ENCODE results near the gene RHO. TPM values are rescaled to one million over a fixed set of nuclear protein-coding genes. Genes with fewer than 3 reads are reported as not detected.

RHO gene
- total and polyA plus RNA-seq, 2 donors (not counting 1 experiment from before 2014, with no cell fraction given) = not detected

DNA sequence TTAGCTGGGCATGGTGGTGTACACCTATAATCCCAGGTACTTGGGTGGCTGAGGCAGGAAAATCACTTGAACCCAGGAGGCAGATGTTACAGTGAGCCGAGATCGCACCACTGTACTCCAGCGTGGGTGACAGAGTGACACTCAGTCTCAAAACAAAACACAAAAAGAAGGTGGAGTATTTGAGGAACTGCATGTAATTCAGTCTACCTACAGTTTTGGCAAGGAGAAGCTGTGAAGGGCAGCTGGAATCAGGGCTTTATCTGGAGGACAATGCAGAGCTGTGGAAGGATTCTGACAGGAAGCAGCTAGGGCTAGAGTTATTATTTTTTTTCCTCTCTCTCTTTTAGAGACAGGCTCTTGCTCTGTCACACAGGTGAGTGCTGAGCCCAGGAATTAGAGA is 21.4 kb downstream of the RHO start:
- no peak overlapping the region for H3K4me2 ChIP-seq (ENCODE audit: extremely low read depth, insufficient read depth, low read length)
- H3K9ac ChIP-seq (ENCODE audit: insufficient read depth, low read length) = no peak overlapping the region
- no peaks in the 10 kb centered on the region for H3K27me3 ChIP-seq (ENCODE audit: control insufficient read depth, insufficient read depth, low read length)
- H3K4me1 ChIP-seq (ENCODE audit: control insufficient read depth, extremely low read depth, insufficient read depth, low read length) = peaks cover 6% of the 10 kb centered on the region
- H3K9me3 ChIP-seq (ENCODE audit: control insufficient read depth, insufficient read depth, low read depth, low read length) = no peaks in the 10 kb centered on the region
- TF ChIP-seq, protein P1, sequence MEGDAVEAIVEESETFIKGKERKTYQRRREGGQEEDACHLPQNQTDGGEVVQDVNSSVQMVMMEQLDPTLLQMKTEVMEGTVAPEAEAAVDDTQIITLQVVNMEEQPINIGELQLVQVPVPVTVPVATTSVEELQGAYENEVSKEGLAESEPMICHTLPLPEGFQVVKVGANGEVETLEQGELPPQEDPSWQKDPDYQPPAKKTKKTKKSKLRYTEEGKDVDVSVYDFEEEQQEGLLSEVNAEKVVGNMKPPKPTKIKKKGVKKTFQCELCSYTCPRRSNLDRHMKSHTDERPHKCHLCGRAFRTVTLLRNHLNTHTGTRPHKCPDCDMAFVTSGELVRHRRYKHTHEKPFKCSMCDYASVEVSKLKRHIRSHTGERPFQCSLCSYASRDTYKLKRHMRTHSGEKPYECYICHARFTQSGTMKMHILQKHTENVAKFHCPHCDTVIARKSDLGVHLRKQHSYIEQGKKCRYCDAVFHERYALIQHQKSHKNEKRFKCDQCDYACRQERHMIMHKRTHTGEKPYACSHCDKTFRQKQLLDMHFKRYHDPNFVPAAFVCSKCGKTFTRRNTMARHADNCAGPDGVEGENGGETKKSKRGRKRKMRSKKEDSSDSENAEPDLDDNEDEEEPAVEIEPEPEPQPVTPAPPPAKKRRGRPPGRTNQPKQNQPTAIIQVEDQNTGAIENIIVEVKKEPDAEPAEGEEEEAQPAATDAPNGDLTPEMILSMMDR (conservative IDR thresholded peaks at IDR 0.05 in 1 of 2, IDR thresholded peaks at IDR 0.05 in 1 of 2; ENCODE audit: low read depth in 1 of 2, low read length in 2 of 2) = no peak
- no peak for TF ChIP-seq EZH2 (IDR thresholded peaks at IDR 0.05; ENCODE audit: low read length, missing control alignments)
- no peak overlapping the region for H2AFZ ChIP-seq (ENCODE audit: low read length)
- no peak overlapping the region for H3K4me3 ChIP-seq (replicated peaks in 1 of 4; ENCODE audit: control extremely low read depth in 1 of 4, insufficient read depth in 1 of 4, low read depth in 3 of 4, low read length in 4 of 4)
- no peaks in the 10 kb centered on the region for H3K79me2 ChIP-seq (ENCODE audit: control insufficient read depth, insufficient read depth, low read length)
- no peaks in the 10 kb centered on the region for H4K20me1 ChIP-seq (ENCODE audit: control insufficient read depth, extremely low read depth, insufficient read depth, low read length)
- H3K36me3 ChIP-seq (ENCODE audit: control insufficient read depth, insufficient read depth, low read length) = no peaks in the 10 kb centered on the region
- no peak overlapping the region for H3K27ac ChIP-seq (ENCODE audit: insufficient read depth, low read length)
- no peak for DNase-seq (ENCODE audit: low read depth in 2 of 2)

DNA sequence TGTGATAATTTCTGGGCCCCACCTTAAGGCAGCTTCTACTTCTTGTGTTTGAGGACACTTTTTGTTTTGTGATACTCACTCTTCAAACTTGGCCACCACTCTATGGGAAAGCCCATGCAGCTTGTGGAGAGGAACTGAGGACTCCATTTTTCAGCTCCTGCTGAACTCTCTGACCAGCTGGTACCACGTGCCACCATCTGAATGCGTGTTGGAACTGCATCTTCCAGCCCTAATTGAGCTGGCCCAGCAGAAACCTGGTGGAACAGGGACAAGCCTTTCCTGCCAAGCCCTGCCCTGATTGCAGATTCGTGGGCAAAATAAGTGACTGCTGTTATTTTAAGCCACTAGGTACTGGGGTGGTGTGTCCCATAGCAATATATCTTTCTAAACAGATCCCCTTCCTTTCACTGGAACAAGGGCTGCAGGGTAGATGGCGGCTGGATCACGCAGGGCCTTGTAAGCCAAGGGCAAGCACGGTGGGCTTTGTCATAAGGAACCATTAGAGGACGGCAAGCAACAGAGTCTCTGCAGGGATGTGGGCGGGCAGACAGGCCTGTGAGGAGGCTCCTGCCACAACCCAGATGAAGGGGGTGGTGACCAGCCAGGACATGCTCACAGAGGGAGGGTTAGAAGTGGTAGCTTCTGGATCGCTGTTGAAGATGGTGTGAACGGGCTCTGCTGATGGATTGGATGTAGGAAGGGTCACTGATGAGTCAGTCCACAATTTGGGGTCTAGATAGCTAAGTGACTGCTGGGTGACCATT is 24.0 kb downstream of the RHO start:
- Histone ChIP-seq H3K4me2 (ENCODE audit: extremely low read depth, insufficient read depth, low read length) (no peak overlapping the region), H3K79me2 (ENCODE audit: control insufficient read depth, insufficient read depth, low read length) (no peaks in the 10 kb centered on the region), H3K9me3 (ENCODE audit: control insufficient read depth, insufficient read depth, low read depth, low read length) (no peaks in the 10 kb centered on the region), H4K20me1 (ENCODE audit: control insufficient read depth, extremely low read depth, insufficient read depth, low read length) (no peaks in the 10 kb centered on the region), H3K27me3 (ENCODE audit: control insufficient read depth, insufficient read depth, low read length) (no peaks in the 10 kb centered on the region), H3K27ac (ENCODE audit: insufficient read depth, low read length) (no peak overlapping the region), H3K4me1 (ENCODE audit: control insufficient read depth, extremely low read depth, insufficient read depth, low read length) (peaks cover 14% of the 10 kb centered on the region), H3K9ac (ENCODE audit: insufficient read depth, low read length) (no peak overlapping the region), H3K36me3 (ENCODE audit: control insufficient read depth, insufficient read depth, low read length) (peaks cover 18% of the 10 kb centered on the region), H2AFZ (ENCODE audit: low read length) (no peak overlapping the region), H3K4me3 (replicated peaks in 1 of 4; ENCODE audit: control extremely low read depth in 1 of 4, insufficient read depth in 1 of 4, low read depth in 3 of 4, low read length in 4 of 4) (no peak overlapping the region)
- DNase-seq (ENCODE audit: low read depth in 2 of 2) = no peak
- no peak for TF ChIP-seq EZH2 (IDR thresholded peaks at IDR 0.05; ENCODE audit: low read length, missing control alignments)
- TF ChIP-seq, protein P1 (conservative IDR thresholded peaks at IDR 0.05 in 1 of 2, IDR thresholded peaks at IDR 0.05 in 1 of 2; ENCODE audit: low read depth in 1 of 2, low read length in 2 of 2) = no peak

GRCh38 chr3:129553171-129553570 is 24.7 kb downstream of the RHO start:
- TF ChIP-seq, protein P1 (conservative IDR thresholded peaks at IDR 0.05 in 1 of 2, IDR thresholded peaks at IDR 0.05 in 1 of 2; ENCODE audit: low read depth in 1 of 2, low read length in 2 of 2) = no peak
- no peak for TF ChIP-seq EZH2 (IDR thresholded peaks at IDR 0.05; ENCODE audit: low read length, missing control alignments)
- no peaks in the 10 kb centered on the region for H3K9me3 ChIP-seq (ENCODE audit: control insufficient read depth, insufficient read depth, low read depth, low read length)
- H3K4me3 ChIP-seq (replicated peaks in 1 of 4; ENCODE audit: control extremely low read depth in 1 of 4, insufficient read depth in 1 of 4, low read depth in 3 of 4, low read length in 4 of 4) = no peak overlapping the region
- no peaks in the 10 kb centered on the region for H3K27me3 ChIP-seq (ENCODE audit: control insufficient read depth, insufficient read depth, low read length)
- H3K79me2 ChIP-seq (ENCODE audit: control insufficient read depth, insufficient read depth, low read length) = no peaks in the 10 kb centered on the region
- H3K4me1 ChIP-seq (ENCODE audit: control insufficient read depth, extremely low read depth, insufficient read depth, low read length) = peaks cover 19% of the 10 kb centered on the region
- no peak overlapping the region for H2AFZ ChIP-seq (ENCODE audit: low read length)
- no peak for DNase-seq (ENCODE audit: low read depth in 2 of 2)
- H3K36me3 ChIP-seq (ENCODE audit: control insufficient read depth, insufficient read depth, low read length) = peaks cover 18% of the 10 kb centered on the region
- H3K27ac ChIP-seq (ENCODE audit: insufficient read depth, low read length) = no peak overlapping the region
- no peak overlapping the region for H3K4me2 ChIP-seq (ENCODE audit: extremely low read depth, insufficient read depth, low read length)
- no peak overlapping the region for H3K9ac ChIP-seq (ENCODE audit: insufficient read depth, low read length)
- no peaks in the 10 kb centered on the region for H4K20me1 ChIP-seq (ENCODE audit: control insufficient read depth, extremely low read depth, insufficient read depth, low read length)
